ENCODE measurements around the gene NR5A2.
A peak's percentile ranks its signal among the peaks of the same experiment; 100 is the strongest.

Gene NR5A2

GRCh38 chr1:200082329-200082728 is 54.8 kb downstream of the NR5A2 start:
- no peak for TF ChIP-seq CTCF (IDR thresholded peaks at IDR 0.05; ENCODE audit: borderline replicate concordance, control extremely low read depth, extremely low read depth, insufficient read depth, missing control alignments)
- in situ Hi-C loops (cut with MboI; ENCODE audit: low sequenced_read_pairs, unreplicated experiment): no loop called here
- DNase-seq (ENCODE audit: low spot score): no peak

DNA sequence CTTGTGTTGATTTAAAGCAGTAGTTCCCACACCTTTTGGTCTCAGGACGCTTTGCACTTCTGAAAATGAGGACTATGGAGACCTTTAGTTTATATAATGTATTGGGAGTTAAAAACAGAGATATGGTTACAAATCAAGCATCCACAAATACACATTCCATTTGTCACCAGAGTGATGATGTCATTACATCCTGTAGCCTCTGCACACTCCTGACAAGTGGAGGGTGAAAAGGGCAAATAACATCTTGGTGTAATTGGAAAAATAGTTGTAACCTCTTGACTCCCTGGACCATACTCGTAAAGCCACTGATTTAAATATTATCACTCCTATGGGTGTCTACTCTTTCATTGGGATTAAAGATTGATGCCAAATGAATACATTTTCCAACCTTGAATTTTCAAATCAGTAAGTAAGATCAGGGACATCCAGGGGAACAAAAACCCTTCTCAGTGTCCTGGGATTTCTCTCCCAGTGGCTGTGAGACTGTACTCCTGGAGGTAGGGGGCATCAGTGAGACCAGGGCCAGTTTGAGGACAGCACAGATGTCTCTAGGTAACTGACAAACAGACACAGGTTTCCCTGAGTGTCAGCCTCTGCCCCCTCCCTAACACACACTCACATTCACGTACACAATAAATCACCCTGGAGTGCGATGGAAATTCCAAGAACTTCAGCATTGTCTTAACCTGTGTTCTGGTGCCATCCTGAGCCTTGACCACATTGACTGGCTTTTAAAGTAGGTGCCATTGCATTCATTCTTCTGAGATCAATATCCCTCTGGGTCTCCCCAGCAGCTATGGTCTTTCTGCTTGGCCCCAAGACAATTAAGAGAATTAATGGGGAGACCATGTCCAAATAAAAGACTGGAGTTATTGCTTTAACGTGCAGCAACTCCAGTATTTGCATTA is 63.0 kb downstream of the NR5A2 start:
- TF ChIP-seq CTCF (IDR thresholded peaks at IDR 0.05; ENCODE audit: borderline replicate concordance, control extremely low read depth, extremely low read depth, insufficient read depth, missing control alignments): peak; percentile 15

GRCh38 chr1:200095057-200095577 is 67.6 kb downstream of the NR5A2 start:
- no peak for DNase-seq (ENCODE audit: low spot score)
- TF ChIP-seq CTCF (IDR thresholded peaks at IDR 0.05; ENCODE audit: borderline replicate concordance, control extremely low read depth, extremely low read depth, insufficient read depth, missing control alignments): no peak
- in situ Hi-C loops (cut with MboI; ENCODE audit: low sequenced_read_pairs, unreplicated experiment): no loop called here

More for the DNA sequence above, 63.0 kb downstream of the NR5A2 start:
- no peak for DNase-seq (ENCODE audit: low spot score)
- in situ Hi-C loops (cut with MboI; ENCODE audit: low sequenced_read_pairs, unreplicated experiment): no loop called here

GRCh38 chr1:200096774-200097173 is 69.3 kb downstream of the NR5A2 start:
- no peak for TF ChIP-seq CTCF (IDR thresholded peaks at IDR 0.05; ENCODE audit: borderline replicate concordance, control extremely low read depth, extremely low read depth, insufficient read depth, missing control alignments)
- in situ Hi-C loops (cut with MboI; ENCODE audit: low sequenced_read_pairs, unreplicated experiment): no loop called here
- no peak for DNase-seq (ENCODE audit: low spot score)

DNA sequence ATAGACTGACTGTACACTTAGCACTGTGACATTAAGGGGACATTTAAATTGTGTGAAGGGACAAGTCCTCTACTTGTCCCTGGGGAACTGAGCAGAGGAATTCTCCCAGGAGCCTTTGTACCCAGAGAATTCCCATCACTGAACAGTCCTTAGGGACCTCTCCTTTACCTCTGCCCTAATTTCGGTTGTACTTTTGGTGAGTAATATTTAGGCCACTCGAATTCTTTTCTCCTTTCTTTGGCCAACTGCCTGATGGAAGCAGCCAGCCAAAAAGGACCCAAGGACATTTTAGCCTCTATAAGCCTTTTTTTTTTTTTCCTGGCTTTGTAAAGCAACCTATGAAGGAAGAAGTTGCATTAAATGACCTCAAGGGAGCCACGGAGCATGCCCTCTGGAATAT is 71.5 kb downstream of the NR5A2 start:
- DNase-seq (ENCODE audit: low spot score): no peak
- TF ChIP-seq CTCF (IDR thresholded peaks at IDR 0.05; ENCODE audit: borderline replicate concordance, control extremely low read depth, extremely low read depth, insufficient read depth, missing control alignments): no peak
- in situ Hi-C loops (cut with MboI; ENCODE audit: low sequenced_read_pairs, unreplicated experiment): no loop called here

DNA sequence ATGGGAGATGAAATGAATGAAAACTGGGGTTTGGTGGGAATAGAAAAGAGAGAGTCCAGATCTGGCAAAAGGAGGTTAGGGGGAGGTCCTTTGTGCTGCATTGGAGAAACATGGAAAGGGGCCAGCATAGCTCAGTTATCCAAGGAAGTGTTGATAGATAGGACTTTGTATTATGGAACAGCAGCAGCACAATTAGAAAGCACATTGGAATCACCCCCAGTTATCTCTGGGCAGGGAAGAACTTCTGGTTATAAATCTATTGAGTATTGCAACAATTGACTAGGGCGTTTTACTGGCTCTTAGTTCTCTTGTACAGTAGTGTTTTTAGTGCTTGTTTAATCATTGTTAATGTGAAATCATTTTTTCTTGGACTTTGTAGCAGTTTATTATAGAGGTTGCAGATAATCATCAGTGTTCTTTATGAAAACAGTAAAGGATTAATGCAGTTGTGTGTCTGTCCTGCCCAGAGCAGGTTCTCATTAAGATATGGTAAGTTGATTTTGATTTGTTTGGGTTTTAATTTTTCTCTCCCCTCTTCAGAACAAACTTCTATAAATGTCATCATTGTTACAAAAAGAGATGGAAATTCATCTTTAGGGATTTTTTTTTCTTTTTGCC is 76.6 kb downstream of the NR5A2 start:
- DNase-seq (ENCODE audit: low spot score): no peak
- in situ Hi-C loops (cut with MboI; ENCODE audit: low sequenced_read_pairs, unreplicated experiment): no loop called here
- no peak for TF ChIP-seq CTCF (IDR thresholded peaks at IDR 0.05; ENCODE audit: borderline replicate concordance, control extremely low read depth, extremely low read depth, insufficient read depth, missing control alignments)
